Adipocyte (in vitro differentiated cells): ENCODE results near the gene KCNA2.

Experiments used
- DNase-seq: peaks from one replicate; pipeline ENCODE4 v3.0.0-alpha.2; 2015; ENCODE audit warnings: low read depth
- H3K27me3 ChIP-seq: replicated peaks from 2 replicates; pipeline ENCODE4 v1.7.0; 2013; ENCODE audit warnings: mild to moderate bottlenecking, low read length, moderate library complexity; ENCODE audit not compliant: control insufficient read depth, insufficient read depth
- H3K36me3 ChIP-seq: 2 replicates; pipeline ENCODE4 v1.7.0; 2013; ENCODE audit warnings: low read length, mild to moderate bottlenecking, moderate library complexity; ENCODE audit not compliant: control insufficient read depth, insufficient read depth, severe bottlenecking
- H3K4me1 ChIP-seq: 2 replicates; pipeline ENCODE4 v1.7.0; 2013; ENCODE audit warnings: mild to moderate bottlenecking, low read length, moderate library complexity; ENCODE audit not compliant: control insufficient read depth, insufficient read depth
- H3K4me3 ChIP-seq: 2 replicates; pipeline ENCODE4 v1.7.0; 2013; ENCODE audit warnings: mild to moderate bottlenecking, low read length, moderate library complexity
- H3K9ac ChIP-seq: 2 replicates; pipeline ENCODE4 v1.7.0; 2013; ENCODE audit warnings: mild to moderate bottlenecking, low read length, moderate library complexity
- H3K9me3 ChIP-seq: 2 replicates; pipeline ENCODE4 v1.7.0; 2013; ENCODE audit warnings: mild to moderate bottlenecking, low read length, moderate library complexity; ENCODE audit not compliant: control insufficient read depth

The KCNA2 gene

GRCh38 chr1:110610084-110610483, 3.9 kb upstream of the KCNA2 start:
- Histone ChIP-seq H3K36me3 (no peaks in the 10 kb centered on the region), H3K27me3 (peaks cover 86% of the 10 kb centered on the region), H3K9ac (no peak overlapping the region), H3K4me3 (no peak overlapping the region), H3K4me1 (peaks cover 13% of the 10 kb centered on the region), H3K9me3 (no peaks in the 10 kb centered on the region)
- no peak for DNase-seq

GRCh38 chr1:110608247-110608646, 2.1 kb upstream of the KCNA2 start:
- no peak for DNase-seq
- peaks cover 87% of the 10 kb centered on the region for H3K27me3 ChIP-seq
- no peak overlapping the region for H3K4me3 ChIP-seq
- H3K36me3 ChIP-seq = no peaks in the 10 kb centered on the region
- no peaks in the 10 kb centered on the region for H3K9me3 ChIP-seq
- no peak overlapping the region for H3K9ac ChIP-seq
- peaks cover 13% of the 10 kb centered on the region for H3K4me1 ChIP-seq

GRCh38 chr1:110607536-110608230, 1.5 kb upstream of the KCNA2 start:
- Histone ChIP-seq H3K36me3 (no peaks in the 10 kb centered on the region), H3K27me3 (peaks cover 81% of the 10 kb centered on the region), H3K4me3 (no peak overlapping the region), H3K4me1 (peaks cover 18% of the 10 kb centered on the region), H3K9ac (no peak overlapping the region), H3K9me3 (no peaks in the 10 kb centered on the region)
- no peak for DNase-seq

- Histone ChIP-seq H3K36me3 (no peaks in the 10 kb centered on the region), H3K27me3 (peaks cover 74% of the 10 kb centered on the region), H3K4me1 (peaks cover 20% of the 10 kb centered on the region), H3K4me3 (peak overlapping the region; percentile 72), H3K9ac (peak overlapping the region; percentile 42), H3K9me3 (no peaks in the 10 kb centered on the region)
- DNase-seq = peak; percentile 27
Measured at GRCh38 chr1:110606657-110607535, 738 bp upstream of the KCNA2 start.

- Histone ChIP-seq H3K4me3 (no peak overlapping the region), H3K9me3 (no peaks in the 10 kb centered on the region), H3K4me1 (peaks cover 20% of the 10 kb centered on the region), H3K36me3 (no peaks in the 10 kb centered on the region), H3K9ac (no peak overlapping the region), H3K27me3 (peaks cover 60% of the 10 kb centered on the region)
- no peak for DNase-seq
Measured at GRCh38 chr1:110605446-110605845, 712 bp downstream of the KCNA2 start.

GRCh38 chr1:110604586-110605148, 1.5 kb downstream of the KCNA2 start:
- H3K36me3 ChIP-seq = no peaks in the 10 kb centered on the region
- no peak overlapping the region for H3K9ac ChIP-seq
- H3K9me3 ChIP-seq = no peaks in the 10 kb centered on the region
- DNase-seq = no peak
- H3K27me3 ChIP-seq = peaks cover 54% of the 10 kb centered on the region
- H3K4me1 ChIP-seq = peaks cover 20% of the 10 kb centered on the region
- H3K4me3 ChIP-seq = no peak overlapping the region

- H3K27me3 ChIP-seq = peaks cover 50% of the 10 kb centered on the region
- no peak overlapping the region for H3K4me3 ChIP-seq
- no peak for DNase-seq
- H3K9ac ChIP-seq = no peak overlapping the region
- no peaks in the 10 kb centered on the region for H3K36me3 ChIP-seq
- no peaks in the 10 kb centered on the region for H3K9me3 ChIP-seq
- H3K4me1 ChIP-seq = peaks cover 20% of the 10 kb centered on the region
Measured at GRCh38 chr1:110603058-110603457, 3.1 kb downstream of the KCNA2 start.

- DNase-seq = no peak
- H3K9ac ChIP-seq = no peak overlapping the region
- no peaks in the 10 kb centered on the region for H3K9me3 ChIP-seq
- peaks cover 20% of the 10 kb centered on the region for H3K4me1 ChIP-seq
- peaks cover 45% of the 10 kb centered on the region for H3K27me3 ChIP-seq
- no peaks in the 10 kb centered on the region for H3K36me3 ChIP-seq
- H3K4me3 ChIP-seq = no peak overlapping the region
Measured at GRCh38 chr1:110602466-110602865, 3.7 kb downstream of the KCNA2 start.

- Histone ChIP-seq H3K36me3 (no peaks in the 10 kb centered on the region), H3K9me3 (no peaks in the 10 kb centered on the region), H3K4me1 (peaks cover 13% of the 10 kb centered on the region), H3K27me3 (peaks cover 42% of the 10 kb centered on the region), H3K4me3 (no peak overlapping the region), H3K9ac (no peak overlapping the region)
- no peak for DNase-seq
Measured at GRCh38 chr1:110601332-110601731, 4.8 kb downstream of the KCNA2 start.

- no peak for DNase-seq
- H3K27me3 ChIP-seq = peaks cover 37% of the 10 kb centered on the region
Measured at GRCh38 chr1:110600716-110601115, 5.4 kb downstream of the KCNA2 start.

GRCh38 chr1:110597966-110598365, 8.2 kb downstream of the KCNA2 start:
- no peak for DNase-seq
- no peaks in the 10 kb centered on the region for H3K9me3 ChIP-seq
- peaks cover 25% of the 10 kb centered on the region for H3K27me3 ChIP-seq
- H3K9ac ChIP-seq = no peak overlapping the region
- H3K36me3 ChIP-seq = no peaks in the 10 kb centered on the region
- H3K4me1 ChIP-seq = peaks cover 5% of the 10 kb centered on the region
- no peak overlapping the region for H3K4me3 ChIP-seq

More at GRCh38 chr1:110600716-110601115, 5.4 kb downstream of the KCNA2 start:
- Histone ChIP-seq H3K9me3 (no peaks in the 10 kb centered on the region), H3K9ac (no peak overlapping the region), H3K36me3 (no peaks in the 10 kb centered on the region), H3K4me1 (peaks cover 7% of the 10 kb centered on the region), H3K4me3 (no peak overlapping the region)
